Ramos (cell line): ENCODE results near the gene TRIM25.

ENCODE experiments used
- in situ Hi-C: fragments of 300-500 bp; cut with MboI; formaldehyde crosslinking; loops from one replicate; pipeline ENCODE4 v1.14.3; 2022; ENCODE audit warnings: low sequenced_read_pairs; ENCODE audit not compliant: unreplicated experiment

Gene TRIM25

GRCh38 chr17:56879280-56879679 lies 34.6 kb downstream of the TRIM25 start:
- in situ Hi-C loops: no loop called here

- in situ Hi-C loops: no loop called here
Measured at GRCh38 chr17:56876766-56877179, 37.1 kb downstream of the TRIM25 start.

GRCh38 chr17:56870081-56870651 lies 43.7 kb downstream of the TRIM25 start:
- in situ Hi-C loops: no loop called here

- in situ Hi-C loops: no loop called here
Measured at GRCh38 chr17:56868716-56869115, 45.1 kb downstream of the TRIM25 start.

GRCh38 chr17:56867948-56868376 lies 45.9 kb downstream of the TRIM25 start:
- in situ Hi-C loops: no loop called here

- in situ Hi-C loops: no loop called here
Measured at GRCh38 chr17:56866496-56866895, 47.4 kb downstream of the TRIM25 start.

GRCh38 chr17:56866076-56866475 lies 47.8 kb downstream of the TRIM25 start:
- in situ Hi-C loops: no loop called here

GRCh38 chr17:56863974-56864373 lies 49.9 kb downstream of the TRIM25 start:
- in situ Hi-C loops: no loop called here

- in situ Hi-C loops: no loop called here
Measured at GRCh38 chr17:56861899-56862298, 52.0 kb downstream of the TRIM25 start.

GRCh38 chr17:56851008-56851407 lies 62.8 kb downstream of the TRIM25 start:
- in situ Hi-C loops: no loop called here

- in situ Hi-C loops: no loop called here
Measured at GRCh38 chr17:56850591-56850990, 63.3 kb downstream of the TRIM25 start.

GRCh38 chr17:56849131-56849530 lies 64.7 kb downstream of the TRIM25 start:
- in situ Hi-C loops: no loop called here

- in situ Hi-C loops: no loop called here
Measured at GRCh38 chr17:56847106-56847505, 66.7 kb downstream of the TRIM25 start.

GRCh38 chr17:56845934-56846333 lies 67.9 kb downstream of the TRIM25 start:
- in situ Hi-C loops: no loop called here

- in situ Hi-C loops: no loop called here
Measured at GRCh38 chr17:56842577-56842976, 71.3 kb downstream of the TRIM25 start.

GRCh38 chr17:56838687-56839086 lies 75.2 kb downstream of the TRIM25 start:
- in situ Hi-C loops: no loop called here
